GM21737 (cell line): ENCODE data around the gene ABHD16B.
"Not testable (repeated sequence)": the region's sequence is repeated elsewhere in the genome, so short reads cannot be mapped to it uniquely, and the experiment has no call there.

Experiments used
- ATAC-seq: cut with Tn5 transposase; IDR thresholded peaks from one replicate; pipeline ENCODE4 v1.9.1; 2021; ENCODE audit warnings: mild to moderate bottlenecking, moderate library complexity; ENCODE audit not compliant: unreplicated experiment

Gene ABHD16B

DNA sequence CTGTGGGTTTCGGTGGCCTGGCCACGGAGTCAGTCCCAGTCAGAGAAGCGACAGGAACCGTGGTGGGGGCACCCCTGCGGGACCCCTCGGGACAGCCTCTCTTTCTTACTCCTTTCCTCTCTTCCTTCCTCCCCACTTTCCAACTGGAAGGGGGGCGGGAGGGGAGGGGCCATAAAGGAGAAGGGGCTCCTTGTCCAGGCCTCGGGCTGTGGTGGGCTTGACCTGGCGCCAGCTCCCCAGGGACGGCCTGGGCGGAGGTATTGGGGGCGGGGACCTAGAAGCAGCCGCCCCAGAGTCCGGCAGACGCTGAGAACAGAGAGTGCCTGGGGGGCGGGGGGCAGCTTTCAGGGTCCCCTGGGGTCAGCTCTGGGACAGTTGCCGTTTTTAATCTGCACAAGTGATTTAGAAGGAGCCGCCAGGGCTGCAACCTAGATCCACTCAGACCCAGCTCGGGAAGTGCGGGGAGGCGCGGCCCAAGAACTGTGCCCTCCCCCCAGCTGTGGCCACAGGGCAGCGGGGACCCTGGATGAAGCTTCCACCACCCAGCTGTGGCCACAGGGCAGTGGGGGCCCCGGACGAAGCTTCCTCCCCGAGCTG, 6.4 kb upstream of the ABHD16B start:
- ATAC-seq = no peak

DNA sequence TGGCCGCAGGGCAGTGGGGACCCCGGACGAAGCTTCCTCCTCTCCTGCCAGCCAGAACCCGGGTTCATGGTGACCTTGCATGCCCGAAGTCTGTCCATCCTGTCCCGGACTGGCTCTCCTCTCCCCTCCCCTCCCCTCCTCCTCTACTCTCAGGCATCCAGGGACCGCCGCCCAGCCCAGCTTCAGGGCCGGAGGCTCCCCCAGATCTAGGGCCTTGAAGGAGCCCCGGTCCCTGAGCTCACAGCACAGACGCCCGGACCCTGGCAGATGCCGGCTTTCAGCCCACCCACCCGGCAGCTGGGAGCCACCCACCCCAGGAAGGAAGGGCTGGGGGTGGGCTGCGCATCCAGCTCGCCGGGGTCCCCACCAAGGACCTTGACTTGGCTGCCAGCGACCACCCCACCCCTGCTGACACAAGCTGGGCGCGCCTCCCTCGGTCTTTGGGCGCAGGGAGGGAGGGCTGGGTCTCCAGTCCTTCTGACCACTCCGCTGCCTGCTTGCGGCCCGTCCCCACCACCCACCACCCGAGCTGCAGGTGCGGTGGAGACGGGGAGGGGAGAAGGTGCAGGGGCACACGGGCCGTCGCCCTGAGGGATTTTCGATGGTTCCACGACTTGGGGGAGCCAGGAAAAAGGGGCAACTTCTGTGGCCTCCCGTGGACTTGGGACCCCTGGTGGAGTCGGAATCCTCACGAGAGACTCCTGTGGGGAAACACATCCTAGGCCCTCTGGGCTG, 5.8 kb upstream of the ABHD16B start:
- ATAC-seq = no peak

DNA sequence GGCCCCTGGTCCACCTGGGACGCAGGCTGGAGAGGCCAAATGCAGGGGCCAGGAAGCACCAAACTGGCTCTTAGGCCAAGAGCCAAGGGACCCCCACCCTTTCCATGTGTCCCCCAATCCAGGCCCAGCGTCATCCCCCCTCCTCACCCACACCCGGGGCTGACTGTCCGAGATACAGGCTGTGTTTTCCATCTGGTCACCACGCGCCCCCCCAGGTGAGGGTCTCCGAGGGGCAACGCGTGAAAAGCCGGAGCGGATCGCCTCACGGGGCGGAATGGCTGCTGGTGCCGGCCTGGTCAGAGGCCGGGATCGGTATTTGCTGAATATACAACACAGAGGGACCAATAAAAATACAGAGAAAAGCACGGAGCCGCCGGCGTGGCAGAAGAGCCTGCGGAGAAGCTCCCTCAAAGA, 5.2 kb upstream of the ABHD16B start:
- no peak for ATAC-seq

DNA sequence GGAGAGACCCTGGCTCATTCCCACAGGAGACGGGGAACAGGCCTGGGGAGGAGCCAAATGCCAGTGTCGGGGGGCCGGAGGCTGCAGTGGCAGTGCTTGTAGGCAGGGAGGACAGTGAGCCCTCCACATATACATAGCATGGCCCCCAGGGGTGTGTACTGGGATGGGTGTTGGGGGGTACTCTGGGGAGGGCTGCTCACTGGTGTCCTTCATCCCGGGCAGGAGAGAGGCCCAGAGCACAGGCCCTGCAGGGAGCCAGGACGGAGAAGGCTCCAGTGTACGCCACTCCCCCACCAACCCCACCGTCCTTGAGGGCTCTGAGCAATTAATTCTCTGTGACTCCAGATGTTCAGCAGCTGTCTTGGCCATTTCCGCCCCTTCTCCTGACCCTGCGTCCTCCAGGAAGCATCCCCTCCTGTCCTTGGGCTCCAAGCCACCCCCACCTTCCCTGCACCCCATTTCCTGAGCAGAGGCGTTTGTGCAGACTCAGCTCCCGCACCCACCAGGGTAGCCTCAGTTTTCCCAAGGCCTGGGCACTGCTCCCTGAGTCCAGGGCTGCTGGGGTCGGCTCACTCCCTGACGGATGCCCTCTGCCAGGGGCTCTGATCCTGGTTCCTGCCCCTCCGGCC, 3.4 kb upstream of the ABHD16B start:
- ATAC-seq = no peak

DNA sequence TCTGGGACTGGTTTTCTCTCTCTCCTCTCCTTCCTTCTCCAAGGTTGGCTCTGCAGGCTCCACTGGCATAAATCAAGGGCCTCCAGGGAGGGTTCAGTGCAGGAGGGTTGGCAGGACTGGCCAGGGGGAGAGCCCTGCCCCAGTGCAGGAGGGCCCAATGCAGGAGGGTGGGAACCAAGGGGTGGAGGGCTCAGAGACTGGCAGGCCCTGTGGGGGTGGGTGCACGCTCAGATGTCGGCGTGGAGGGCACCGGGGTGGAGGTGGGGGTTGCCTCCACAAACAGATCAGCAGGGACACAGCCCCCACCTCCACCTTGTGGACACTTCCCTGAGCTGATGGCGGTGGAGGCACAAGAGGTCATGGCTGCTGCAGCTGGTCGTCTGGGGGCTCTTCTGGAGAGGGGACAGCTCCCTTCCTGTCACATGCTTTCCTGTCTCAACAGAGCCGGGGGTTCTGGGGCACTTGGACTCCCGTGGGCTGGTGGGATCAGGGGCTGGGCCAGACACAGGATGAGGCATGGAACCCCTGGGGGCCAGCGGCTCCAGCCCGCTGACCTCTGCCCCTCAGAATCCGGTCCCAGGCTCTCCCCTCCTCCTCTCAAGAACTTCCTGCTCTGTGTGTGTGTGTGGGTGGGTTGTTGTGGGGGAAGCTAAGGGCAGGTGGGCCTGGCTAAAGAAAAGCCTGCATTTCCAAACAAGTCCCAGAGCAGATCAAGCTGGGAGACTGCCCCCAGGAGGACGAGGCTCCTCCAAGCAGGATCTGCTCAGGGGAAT, 2.7 kb upstream of the ABHD16B start:
- ATAC-seq = no peak

DNA sequence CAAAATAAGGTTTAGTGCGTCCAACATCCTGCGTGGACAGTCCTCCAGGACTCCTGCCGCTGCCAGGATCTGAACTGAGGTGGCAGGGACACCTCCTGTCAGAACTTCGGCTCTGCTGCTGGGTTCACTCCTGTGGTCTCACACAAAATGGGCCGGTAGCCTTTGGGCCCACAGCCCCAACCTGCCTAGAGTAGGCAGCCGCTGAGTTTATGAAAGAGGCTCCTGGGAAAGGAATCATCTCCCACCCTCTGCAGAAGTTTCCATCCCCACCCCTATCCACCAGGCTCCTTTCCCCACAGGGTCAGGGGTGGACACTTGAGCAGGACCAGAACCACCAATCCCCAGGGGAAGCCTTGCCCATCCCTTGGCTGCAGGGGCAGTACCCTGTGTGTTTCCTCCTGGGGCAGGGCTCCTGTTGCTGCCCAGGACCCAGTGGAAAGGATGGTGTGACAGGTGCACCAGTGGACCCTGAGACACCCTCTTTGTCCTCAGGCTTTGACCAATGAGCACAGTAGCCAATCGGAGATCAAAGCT, 2.1 kb upstream of the ABHD16B start:
- no peak for ATAC-seq

DNA sequence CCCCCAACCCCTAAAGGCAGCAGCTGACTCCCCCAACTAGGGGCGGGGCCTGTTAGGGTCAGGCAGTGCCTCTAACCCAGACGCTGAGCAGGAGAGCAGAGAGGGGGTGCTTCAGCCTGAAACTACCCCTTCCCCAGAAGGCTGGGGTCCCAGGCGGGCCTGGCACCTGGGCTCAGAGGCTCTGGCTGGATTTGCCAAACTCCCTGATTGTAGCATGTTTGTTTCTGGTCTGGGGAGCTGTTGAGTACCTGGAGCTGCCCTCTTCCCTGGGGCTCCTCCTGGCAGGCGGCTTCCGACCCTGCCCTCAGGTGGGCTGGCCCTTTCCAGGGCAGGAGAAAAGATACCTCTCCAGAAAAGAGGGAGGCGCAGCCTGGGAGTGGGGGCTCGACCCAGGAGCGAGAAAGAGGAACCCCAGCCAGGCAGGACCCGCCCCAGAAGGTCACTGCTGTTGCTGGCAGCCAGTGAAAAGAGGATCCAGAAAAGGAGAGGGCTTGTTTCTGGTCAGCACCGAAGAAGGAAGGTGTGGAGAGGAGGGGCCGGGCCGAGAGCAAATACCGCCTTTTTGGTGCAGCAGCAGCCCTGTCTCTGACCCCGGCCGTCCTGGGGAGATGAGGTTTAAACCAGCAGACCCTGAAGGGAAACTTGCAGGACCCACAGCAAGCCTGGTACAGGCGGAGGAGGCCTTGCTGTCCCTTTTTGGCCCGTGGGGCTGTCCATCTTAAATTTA, 810 bp upstream of the ABHD16B start:
- no peak for ATAC-seq

DNA sequence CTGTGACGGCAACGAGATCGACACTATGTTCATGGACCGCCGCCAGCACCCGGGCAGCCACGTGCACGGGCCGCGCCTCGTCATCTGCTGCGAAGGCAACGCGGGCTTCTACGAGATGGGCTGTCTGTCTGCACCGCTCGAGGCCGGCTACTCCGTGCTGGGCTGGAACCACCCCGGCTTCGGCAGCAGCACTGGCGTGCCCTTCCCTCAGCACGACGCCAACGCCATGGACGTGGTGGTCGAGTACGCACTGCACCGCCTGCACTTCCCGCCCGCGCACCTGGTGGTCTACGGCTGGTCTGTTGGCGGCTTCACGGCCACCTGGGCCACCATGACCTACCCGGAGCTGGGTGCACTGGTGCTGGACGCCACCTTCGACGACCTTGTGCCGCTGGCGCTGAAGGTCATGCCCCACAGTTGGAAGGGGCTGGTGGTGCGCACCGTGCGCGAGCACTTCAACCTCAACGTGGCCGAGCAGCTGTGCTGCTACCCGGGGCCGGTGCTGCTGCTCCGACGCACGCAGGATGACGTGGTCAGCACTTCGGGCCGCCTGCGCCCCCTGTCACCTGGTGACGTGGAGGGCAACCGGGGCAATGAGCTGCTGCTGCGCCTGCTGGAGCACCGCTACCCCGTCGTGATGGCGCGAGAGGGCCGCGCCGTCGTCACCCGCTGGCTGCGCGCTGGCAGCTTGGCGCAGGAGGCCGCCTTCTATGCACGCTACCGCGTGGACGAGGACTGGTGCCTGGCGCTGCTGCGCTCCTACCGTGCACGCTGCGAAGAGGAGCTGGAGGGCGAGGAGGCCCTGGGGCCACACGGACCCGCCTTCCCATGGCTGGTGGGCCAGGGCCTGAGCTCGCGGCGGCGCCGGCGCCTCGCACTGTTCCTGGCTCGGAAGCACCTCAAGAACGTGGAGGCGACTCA, 943 bp downstream of the ABHD16B start:
- no peak for ATAC-seq

DNA sequence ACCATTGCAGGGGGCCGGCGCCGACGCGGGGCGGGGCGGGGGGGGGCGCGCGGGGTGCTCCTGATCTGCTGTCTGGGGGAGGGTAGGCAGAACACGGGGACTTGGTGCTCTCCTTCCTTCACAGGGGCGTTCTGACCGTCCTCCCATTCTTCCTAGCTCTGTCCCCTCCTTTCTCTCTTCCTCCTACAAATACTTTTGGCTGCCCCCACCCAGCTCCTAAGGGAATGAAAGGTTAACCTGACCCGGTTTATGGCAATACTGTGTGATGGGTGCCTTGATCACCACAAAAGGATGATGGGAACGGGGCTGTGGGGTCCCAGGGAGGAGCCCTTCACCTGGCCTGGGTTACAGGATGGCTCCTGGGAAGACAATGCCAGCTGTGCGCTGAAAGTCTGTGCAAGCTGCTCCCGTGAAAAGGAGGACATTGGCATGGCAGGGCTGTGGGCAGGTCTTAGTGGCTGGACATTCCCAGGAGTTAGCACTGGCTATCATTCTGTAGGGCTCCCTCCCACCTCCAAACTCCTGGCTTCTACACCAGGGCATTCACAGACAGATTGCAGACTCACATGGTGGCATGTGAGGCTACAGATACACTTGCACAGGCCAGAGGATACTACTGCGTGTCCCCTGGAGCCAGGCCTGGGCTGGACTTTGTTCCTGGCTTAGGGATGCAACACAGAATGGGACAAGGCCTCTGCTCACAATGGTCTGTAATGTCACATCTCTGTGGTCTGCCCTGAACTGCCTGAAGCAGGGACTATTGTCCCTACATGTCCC, 1.9 kb downstream of the ABHD16B start:
- no peak for ATAC-seq

DNA sequence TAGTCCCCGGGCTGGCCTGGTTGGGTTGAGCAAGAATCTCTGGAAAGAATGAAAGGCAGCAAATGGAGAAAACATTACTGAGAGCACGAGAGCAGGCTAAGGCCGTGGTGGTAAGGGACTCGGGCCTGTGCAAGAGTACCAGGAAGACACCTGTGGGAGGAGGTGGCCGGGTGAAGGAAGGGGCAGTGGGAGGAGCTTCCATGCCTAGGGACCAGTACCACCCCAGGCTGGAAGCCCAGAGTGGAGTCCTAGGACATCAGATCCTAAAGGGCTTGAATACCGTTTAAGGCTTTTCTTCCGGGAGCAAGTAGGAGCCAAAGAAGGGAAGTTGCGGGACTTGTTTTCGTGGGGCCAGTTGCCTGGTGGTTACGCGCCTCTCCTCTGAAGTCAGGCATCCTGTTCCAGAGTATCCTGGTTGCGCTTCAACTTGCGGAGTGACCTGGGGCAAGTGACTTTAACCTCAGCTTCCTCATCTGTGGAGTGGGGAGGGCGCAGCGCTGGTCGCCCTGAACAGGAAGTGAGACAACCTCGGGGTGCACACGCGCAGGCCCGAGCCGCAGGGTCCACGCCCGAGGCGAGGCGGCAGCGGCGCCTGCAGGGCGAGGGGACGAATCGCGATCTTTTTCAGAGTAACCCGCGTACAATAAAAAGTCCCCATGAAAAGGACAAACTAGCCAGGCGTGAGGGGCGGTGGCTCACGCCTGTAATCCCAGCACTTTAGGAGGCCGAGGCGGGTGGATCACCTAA, 2.7 kb downstream of the ABHD16B start:
- ATAC-seq = peak; percentile 63

DNA sequence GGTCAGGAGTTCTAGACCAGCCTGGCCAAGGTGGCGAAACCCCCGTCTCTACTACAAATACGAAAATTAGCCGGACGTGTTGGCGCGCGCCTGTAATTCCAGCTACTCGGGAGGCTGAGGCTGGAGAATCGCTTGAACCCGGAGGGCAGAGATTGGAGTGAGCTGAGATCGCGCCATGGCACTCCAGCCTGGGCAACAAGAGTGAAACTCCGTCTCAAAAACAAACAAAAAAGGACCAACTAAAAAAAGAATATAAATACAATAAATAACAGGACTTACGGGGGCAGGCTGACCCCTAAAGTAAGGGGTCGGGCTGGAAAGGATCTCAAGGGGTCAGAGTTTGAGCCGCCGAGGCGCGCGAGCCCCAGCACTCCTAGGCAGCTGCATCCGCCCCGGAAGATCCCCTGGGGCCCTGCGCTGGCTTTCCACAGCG, 3.3 kb downstream of the ABHD16B start:
- no peak for ATAC-seq

DNA sequence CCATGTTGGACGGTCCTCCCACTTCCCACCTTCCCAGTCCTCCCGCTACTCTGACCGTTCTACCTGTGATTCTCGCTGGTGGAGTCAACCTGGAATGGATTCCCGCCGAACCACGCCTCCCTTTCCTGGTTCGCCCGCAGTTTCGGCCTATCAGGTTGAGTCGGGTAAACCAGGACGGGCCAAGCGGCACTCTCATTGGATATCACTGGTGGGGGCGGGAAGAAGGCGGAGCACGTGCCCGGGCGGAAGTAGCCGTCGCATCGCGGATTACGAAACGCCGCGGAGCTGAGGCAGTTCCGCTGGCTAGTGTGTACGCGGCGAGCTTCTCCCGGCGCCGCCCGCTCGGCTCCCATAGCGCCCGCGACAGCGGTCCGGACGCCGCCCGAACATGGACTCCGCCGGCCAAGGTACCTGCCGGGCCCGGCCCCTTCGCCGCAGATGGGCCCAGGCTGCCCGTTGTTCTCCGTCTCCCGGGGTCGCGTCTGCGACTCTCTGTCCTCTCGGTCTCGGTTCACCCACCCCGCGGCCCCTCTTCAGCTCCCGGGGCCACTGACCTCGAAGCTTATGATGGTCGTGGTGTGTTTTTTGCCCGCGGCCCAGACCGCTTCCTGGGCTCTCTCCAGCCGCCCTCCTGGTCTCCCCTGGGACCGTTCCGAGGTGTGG, 3.8 kb downstream of the ABHD16B start, which contains the start of gene TPD52L2:
TPD52L2 (plus strand) TSS at position 293 of the 663 bp plus-strand sequence; CDS start at position 389, 96 bp downstream.
- ATAC-seq = peak; percentile 67

DNA sequence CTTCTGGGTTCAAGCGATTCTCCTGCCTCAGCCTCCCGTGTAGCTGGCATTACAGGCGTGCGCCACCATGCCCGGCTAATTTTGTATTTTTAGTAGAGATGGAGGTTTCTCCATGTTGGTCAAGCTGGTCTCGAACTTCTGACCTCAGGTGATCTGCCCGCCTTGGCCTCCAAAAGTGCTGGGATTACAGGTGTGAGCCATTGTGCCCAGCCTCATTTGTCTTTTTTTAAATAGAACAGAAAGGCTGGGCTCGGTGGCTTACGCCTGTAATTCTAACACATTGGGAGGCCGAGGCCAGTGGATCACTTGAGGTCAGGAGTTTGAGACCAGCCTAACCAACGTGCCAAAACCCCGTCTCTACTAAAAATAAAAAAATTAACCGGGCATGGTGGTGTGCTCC, 5.7 kb downstream of the ABHD16B start:
- ATAC-seq = not testable (repeated sequence)

DNA sequence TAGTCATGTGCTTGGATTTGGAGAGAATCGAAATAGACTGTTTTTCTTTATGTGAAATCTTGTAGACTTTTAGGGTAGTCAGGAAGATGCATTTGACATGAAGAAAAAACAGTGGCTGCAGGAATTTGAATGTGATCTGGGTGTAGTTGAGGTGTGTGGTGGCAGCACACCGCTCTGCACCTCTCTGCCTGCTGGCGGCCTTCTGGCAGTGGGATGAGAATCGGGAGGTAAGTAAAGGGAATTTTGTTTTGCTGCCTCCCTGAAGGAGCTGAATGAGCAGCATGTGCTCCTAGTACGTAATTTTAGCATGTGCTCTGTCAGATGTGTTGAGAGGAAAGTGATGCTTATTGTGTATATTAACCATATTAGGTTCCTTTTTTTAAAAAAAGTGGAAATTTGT, 7.0 kb downstream of the ABHD16B start:
- no peak for ATAC-seq

DNA sequence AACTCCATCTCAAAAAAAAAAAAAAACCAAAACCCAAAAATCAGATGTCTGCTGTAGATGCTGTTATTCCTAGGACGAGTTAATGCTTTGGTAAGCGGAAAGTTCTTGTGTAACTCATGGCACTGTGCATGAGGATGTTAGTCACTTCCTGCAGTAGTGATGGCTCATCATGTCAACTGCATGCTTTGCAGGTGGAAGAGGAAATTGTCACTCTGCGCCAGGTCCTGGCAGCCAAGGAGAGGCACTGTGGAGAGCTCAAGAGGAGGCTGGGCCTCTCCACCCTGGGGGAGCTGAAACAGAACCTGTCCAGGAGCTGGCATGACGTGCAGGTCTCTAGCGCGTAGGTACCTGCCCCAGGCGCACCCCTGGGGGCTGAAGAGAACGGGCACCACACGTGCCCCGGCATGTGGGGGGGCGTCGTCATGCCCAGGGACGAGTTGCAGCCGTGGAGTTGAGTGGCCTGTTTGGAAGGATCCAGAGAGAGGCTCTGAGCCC, 12.2 kb downstream of the ABHD16B start:
- no peak for ATAC-seq

DNA sequence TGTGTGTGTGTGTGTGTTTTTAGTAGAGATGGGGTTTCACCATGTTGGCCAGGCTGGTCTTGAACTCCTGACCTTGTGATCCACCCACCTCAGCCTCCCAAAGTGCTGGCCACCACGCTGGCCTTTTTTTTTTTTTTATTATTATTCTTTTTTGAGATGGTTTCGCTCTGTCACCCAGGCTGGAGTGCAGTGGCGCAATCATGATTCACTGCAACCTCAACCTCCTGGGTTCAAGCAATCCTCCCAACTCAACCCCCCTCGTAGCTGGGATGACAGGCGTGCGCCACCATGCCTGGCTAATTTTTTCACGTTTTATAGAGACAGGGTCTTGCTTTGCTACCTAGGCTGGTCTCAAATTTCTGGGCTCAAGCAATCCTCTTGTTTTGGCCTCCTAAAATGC, 12.9 kb downstream of the ABHD16B start:
- ATAC-seq = not testable (repeated sequence)

DNA sequence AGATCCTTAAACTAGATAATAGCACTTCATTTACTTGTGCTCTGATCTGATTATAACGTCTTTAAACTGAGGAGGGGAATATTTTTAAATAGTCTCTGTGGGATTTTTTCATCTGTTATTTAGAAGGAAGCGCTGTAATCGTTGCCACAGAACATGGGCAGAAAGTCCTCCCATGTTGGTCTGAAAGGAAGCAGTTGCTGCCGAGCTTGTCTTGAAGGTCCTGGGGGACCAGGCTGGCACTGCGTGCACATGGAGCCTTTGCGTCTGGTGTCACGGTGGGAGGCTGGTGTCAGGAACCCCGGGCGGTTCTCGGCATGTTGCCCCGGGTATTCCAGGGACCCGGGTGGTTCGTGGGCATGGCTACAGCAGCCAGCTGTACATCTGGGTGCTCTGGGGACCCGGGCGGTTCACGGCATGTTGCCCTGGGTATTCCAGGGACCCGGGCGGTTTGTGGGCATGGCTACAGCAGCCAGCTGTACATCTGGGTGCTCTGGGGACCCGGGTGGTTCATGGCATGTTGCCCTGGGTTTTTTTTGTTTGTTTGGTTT, 15.3 kb downstream of the ABHD16B start:
- ATAC-seq = no peak
